HEK293 (cell line): ENCODE measurements around the gene PABPC1L2A.

Experiments used
- CTCF ChIP-seq: fragments of 450-650 bp; formaldehyde crosslinking; IDR thresholded peaks from 2 replicates; pipeline ENCODE4 v1.5.1; 2016; ENCODE audit warnings: missing biosample characterization, missing genetic modification characterization
- GLI4 ChIP-seq: fragments of 450-650 bp; formaldehyde crosslinking; IDR thresholded peaks from 2 replicates; pipeline ENCODE4 v1.5.1; 2016; ENCODE audit warnings: missing biosample characterization, missing genetic modification characterization
- ZNF202 ChIP-seq: fragments of 450-650 bp; formaldehyde crosslinking; IDR thresholded peaks from 2 replicates; pipeline ENCODE4 v1.5.1; 2016; ENCODE audit warnings: missing biosample characterization, missing genetic modification characterization, borderline replicate concordance
- ZNF211 ChIP-seq: fragments of 450-650 bp; formaldehyde crosslinking; IDR thresholded peaks from 2 replicates; pipeline ENCODE4 v1.5.1; 2016; ENCODE audit warnings: low read depth, missing biosample characterization, missing genetic modification characterization
- ZNF324 ChIP-seq: fragments of 450-650 bp; formaldehyde crosslinking; IDR thresholded peaks from 2 replicates; pipeline ENCODE4 v1.5.1; 2016; ENCODE audit warnings: missing biosample characterization, missing genetic modification characterization
- ZNF350 ChIP-seq: fragments of 450-650 bp; formaldehyde crosslinking; IDR thresholded peaks from 2 replicates; pipeline ENCODE4 v1.5.0; 2017; ENCODE audit warnings: missing biosample characterization, mild to moderate bottlenecking, missing genetic modification characterization

DNA sequence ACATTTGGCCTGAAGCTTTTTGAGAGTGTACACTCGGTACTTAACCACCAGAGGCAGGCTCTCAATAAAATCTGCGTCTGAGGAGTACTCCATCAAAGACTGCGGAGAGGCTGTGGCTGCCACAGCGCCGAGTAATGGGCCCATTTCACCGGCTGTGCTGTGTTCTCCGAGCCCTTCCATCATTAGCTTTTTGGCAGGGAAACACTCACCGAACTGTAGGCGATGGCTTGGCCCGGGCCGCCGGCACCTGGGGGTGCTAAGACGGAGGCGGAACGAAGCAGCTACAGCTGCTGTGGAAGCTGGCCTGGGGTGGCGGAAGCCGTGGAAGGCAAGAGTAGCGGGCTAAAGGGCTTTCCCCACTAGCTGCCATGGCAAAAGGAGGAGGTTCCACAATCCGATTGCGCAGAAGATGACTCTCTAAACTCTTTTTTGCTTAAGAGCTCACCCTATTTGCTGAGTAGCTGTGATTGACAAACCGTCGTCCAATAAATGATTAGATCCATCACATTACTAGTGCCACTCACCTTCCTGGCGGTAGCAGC is 48.5 kb upstream of the PABPC1L2A start:
- TF ChIP-seq ZNF324 (no peak), CTCF (no peak), GLI4 (tag by site-specific recombination) (no peak), ZNF350 (tag by site-specific recombination) (no peak), ZNF202 (tag by site-specific recombination) (no peak), ZNF211 (tag by site-specific recombination) (no peak)
